ENCODE data around the gene RXRA.

Gene RXRA

DNA sequence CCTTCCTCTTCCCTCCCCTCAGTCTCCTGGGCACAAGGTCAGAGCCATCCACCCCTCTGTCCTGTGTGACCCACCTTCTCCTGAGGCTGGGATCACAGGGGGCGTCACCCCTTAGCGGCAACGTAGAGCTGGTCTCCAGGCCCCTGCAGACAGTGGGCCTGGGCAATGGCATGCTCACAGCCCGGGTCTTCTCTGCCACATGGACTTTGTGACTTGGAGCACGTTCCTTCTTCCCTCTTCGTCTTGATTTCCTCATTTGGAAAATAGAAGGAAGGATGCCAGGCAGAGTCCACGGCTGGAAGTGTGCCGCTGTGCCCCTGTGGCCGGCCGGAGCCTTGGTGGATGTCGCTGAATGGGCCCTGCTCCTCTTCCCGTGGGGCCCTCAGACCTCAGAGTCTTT is 10.0 kb downstream of the RXRA start:
- in situ Hi-C loops (cut with MboI; ENCODE audit: low sequenced_read_pairs): no loop called here

DNA sequence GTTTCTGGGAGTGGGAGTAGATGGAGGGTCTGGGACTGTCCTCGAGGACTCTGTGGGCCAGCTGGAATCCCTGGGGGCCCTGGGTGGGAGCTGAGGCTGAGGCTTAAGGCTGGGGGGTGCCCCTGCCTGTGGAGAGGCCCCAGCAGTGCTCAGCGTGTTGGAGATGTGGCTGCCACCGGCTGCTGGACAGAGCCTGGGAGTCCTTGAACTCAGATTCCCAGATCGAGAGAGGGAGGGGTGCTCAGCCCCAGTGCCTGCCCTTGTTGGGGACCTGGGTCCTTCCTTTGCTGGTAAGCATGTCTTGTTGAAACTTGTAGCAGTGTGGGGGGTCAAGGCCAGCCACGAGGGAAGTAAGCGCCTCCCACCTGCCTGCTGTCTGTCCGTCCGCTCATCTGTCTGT is 10.7 kb downstream of the RXRA start:
- in situ Hi-C loops (cut with MboI; ENCODE audit: low sequenced_read_pairs): no loop called here

DNA sequence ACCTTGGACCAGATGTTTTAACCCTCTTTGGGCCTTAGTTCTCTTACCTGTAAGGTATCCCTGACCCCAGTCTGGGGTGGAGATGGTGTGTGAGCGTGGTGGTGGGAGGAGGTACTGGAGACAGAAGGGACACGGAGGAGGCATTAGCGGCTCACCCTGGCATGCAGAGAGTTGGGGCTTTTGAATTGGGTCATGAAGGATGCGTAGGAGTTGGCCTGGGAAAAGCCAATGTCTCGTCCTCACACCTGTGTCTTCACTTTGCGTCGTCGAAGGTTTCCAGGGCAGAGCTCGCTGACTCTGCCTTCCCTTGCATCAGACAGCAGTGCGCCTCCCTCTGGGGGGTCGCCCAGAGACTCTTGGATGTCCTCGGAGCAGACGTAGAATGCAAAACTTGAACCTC is 11.2 kb downstream of the RXRA start:
- in situ Hi-C loops (cut with MboI; ENCODE audit: low sequenced_read_pairs): no loop called here

DNA sequence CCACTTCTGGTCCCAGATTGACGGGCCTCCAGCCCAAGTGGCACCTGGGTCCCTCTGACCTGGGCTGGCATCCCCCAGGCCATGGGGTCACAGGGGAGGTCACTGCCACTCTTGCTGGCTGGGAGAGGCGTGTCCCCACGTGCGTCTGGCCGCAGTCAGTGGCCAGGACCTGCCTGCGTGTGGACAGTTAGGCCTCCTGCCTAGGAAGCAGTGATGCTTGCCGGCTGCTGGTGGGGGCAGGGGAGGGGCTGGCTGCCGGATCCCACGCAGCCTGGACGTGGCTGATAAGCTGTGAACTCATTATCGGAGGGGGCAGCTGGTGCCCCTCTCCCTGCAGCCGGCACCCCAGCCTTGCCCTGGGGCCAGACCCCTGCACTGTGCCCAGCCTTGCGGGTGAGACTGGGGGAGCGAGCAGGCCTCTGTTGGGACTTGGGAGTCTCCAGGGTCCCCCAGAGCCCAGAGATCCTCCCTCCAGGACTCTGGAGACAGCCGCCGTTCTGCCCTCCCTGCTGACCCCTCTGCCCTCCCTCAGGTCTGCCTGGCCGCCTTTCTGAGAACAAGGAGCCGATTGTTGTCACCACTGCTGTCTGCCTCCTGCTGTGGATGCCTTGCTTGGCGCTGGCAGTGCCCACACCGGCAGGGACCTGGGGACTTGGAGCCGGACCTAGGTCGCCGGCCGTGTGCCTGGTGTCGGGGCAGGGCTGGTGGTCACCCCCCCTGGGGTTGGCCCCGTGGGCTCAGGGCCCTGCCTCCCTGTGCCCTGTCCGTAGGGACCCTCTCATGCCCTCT is 12.3 kb downstream of the RXRA start:
- in situ Hi-C loops (cut with MboI; ENCODE audit: low sequenced_read_pairs): no loop called here

DNA sequence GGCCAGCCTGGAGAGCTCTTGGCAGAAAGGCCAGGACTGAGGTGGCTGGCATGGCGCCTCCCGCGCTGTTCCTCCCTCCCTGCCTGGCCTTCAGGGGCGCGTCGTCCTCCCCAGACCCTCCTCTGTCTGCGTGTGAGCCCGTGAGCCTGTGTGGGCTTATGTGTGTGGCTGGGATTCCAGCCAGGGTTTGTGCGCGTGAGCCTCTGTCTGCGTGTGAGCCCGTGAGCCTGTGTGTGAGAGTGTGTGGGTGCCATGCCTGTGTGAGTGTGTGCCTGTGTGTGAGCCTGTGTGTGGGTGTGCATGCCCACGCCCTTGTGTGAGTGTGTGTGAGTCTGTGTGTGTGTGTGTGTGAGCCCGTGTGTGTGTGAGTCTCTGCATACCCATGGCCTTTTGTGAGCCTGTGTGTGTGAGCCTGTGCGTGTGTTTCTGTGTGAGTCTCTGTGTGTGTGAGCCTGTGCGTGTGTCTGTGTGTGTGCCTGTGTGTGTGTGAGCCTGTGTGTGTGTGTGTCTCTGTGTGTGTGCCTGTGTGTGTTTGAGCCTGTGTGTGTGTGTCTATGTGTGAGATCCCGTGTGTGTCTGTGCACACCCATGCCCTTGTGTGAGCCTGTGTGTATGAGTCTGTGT is 13.0 kb downstream of the RXRA start:
- in situ Hi-C loops (cut with MboI; ENCODE audit: low sequenced_read_pairs): no loop called here

DNA sequence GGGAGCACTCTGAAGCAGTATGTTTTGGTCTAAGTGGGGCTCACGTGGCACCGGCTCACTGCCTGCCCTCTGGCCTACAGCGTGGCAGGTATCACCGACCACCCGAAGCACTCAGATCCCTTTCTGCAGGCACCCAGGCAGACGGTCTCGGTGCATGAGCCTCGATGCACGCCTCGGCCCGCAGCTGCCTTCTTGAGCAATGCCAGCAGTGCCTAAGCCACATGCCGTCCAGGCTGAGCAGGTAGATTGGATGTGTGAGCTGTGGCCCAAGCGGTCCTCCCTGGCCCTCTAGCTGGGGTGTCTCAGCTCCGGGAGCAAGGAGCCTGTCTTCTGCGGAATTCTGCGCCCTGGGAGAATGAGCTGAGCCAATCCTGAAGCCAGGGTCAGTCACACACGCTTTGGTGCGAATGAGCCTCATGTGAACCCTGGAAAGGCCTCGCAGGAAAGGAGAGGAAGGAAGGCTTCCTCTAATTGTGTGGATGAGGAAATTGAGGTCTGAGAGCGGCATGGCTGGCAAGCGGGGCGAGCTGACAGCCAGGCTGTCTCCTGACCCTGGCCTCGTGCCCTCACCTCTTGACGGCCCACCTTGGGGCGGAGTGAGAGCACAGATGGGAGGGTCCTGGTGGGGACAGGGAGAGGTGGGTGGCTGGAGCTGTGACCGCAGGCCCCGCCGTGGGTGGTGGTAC is 14.4 kb downstream of the RXRA start:
- in situ Hi-C loops (cut with MboI; ENCODE audit: low sequenced_read_pairs): no loop called here

DNA sequence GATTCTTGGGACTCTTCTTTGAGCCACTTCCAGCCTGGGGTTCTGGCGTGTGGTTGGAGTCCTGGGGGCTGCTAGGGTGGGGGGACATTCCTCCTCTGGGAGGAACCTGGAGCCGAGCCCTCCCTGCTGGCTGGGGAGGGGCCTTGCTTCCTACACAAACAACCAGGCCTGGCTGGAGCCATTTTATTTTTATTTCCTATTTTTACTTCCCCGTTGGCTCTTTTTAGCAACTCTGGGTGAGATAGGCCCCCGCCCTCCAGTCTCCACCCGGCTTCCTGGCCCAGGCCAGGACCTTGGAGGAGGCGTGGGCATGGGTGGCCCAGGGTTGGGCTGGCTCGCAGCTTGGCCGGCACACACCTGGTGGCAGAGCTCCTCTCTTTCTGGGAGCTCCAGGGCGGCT is 15.1 kb downstream of the RXRA start:
- in situ Hi-C loops (cut with MboI; ENCODE audit: low sequenced_read_pairs): no loop called here

DNA sequence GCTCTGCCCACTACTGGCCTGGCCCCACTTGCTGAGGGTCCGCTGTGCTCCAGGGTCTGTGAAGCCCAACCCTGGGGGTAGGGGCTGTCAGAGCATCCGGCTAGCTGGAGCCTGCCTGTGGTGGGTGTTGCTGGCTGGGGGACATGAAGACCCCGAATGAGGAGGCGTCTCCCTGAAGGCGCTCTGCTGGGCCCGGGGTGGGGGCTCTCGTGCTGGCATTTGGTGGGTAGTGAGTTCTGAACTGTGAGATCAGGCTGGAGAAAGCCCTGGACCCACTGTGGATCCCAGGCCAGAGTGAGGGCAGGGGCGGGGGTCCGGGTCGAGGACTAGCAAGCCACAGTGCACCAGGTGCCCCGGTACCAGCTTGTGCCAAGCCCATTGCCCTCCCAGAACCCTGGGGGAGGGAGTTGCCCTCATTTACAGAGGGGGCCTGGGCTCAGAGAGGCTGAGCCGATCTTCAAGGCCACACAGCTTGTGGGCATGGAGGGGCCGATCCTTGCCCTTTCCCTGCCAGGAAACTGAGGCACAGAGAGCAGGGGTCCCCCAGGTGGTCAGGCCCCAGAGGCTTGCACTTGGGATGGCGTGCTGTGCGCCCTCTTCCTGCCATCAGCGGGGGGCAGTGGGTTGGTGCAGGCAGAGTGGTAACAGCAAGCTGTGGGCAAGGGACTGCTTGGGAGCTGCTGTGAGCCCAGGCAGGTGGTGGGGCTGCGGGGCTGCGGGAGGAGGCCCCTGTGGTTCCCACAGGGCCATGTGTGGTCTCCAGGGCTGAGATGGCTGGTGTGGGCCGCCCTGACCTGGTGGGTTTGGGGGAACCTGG is 15.9 kb downstream of the RXRA start:
- in situ Hi-C loops (cut with MboI; ENCODE audit: low sequenced_read_pairs): no loop called here

DNA sequence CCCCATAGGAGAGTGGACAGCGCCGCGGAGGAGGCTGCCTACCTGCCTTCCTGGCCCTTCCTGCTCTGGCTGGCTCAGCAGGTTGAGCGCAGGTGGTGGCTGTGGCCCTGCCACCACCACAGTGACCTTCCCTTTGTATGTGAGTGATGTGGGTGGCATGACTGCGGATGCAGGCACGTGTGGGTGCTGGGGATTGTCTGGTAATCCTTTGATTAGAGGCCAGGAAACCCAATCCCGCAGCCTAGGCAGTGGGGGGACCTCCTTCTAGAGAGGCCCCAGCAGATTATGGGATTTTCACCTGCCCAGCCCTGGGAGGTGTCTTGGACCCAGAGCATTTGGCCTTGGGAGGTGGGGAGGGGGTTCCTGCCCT is 16.5 kb downstream of the RXRA start:
- in situ Hi-C loops (cut with MboI; ENCODE audit: low sequenced_read_pairs): no loop called here

DNA sequence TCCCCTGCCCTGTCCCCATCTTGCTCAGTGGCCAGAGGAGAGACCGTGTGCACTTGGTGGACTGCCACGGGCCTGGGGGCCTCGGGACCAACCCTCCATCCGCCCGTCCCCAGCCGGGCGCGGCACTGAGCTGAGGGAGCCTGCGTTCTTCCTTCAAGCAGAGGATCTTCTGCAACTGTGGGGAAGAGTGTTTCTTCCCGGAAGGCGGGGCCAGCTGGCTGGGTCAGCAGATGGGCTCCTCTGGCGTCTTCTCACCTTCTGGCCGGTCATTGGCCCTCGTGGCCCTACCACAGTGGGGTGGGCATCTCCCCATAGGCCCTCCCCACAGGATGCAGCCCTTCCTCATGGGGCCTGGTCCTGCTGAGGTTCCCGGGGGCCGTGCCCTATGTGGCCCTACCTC is 17.4 kb downstream of the RXRA start:
- in situ Hi-C loops (cut with MboI; ENCODE audit: low sequenced_read_pairs): no loop called here

DNA sequence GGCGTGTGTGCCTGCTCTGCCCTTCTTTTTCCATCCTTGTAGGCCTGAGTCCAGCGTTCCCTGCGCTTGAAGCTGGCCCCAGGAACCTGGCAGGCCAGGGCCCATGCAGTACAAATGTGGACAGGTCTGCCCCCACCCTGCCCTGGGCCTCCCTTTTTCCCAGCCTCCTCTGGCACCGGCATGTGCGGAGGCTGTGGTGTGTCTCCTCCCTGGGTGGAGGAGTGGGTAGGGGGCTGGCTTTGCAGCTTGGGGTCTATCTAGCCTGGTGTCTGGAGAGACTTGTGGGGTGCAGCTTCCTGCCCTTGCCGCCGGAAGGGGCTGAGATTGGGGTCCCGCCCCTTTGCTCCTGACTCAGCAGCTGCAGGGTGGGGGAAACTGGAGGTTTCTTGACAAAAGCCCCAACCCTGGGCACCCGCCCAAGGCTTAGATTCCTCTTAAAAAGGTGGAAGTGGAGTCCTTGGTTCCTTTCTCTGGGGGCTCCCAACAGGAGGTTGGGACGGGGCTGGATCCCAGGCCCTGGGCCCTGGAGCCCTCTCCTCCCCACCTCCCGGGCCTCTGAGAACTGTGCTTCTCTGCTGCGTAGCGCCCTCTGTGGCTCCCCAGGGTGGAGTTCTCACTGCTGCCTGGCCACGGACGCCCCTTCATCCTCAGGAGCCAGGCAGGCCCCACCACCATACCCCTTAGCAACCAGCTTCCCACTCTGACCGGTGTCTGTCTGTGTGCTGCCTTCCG is 18.0 kb downstream of the RXRA start:
- in situ Hi-C loops (cut with MboI; ENCODE audit: low sequenced_read_pairs): no loop called here

DNA sequence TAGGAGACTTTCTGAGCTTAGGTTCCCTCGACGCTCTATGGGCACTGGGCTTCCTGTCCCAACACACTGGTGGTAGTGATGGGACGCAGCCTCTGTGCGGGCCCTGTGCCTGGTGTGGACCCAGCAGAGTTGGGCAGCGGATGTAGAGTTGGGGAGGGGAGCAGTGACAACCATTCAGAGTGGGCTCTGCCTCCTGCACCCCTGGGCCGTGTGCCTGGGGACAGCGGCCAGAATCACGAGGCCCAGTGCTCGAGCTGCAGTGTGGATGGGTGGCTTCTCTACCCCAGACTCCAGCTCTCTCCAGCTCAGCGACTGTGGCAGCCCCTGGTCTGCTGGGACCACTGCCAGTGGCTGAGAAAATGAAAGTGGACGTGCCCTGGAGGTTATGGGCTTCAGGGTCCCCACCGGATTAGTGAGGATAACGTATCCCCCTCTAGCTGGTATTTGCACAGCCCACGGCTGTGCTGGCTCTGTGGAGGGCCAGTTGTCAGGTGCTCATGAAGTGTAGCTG is 18.6 kb downstream of the RXRA start:
- in situ Hi-C loops (cut with MboI; ENCODE audit: low sequenced_read_pairs): no loop called here

DNA sequence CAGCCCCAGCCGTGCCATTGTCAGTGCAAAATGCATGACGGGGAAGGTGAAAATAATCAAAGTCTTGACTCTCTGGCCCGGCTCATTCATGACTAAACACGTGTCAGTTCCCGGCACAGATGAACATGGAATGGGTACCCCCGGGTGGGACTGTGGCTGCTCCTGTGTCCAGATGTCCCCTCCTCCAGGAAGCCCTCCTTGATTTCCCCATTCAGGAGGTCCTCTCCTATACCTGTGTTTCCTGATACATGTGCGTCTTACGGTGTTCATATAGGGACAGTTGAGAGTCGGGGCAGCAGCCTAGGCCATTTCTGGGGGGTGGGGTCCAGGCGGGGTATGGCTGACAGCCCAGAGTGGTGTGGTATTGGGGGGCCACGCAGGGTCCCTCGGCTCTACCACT is 19.5 kb downstream of the RXRA start:
- in situ Hi-C loops (cut with MboI; ENCODE audit: low sequenced_read_pairs): no loop called here

DNA sequence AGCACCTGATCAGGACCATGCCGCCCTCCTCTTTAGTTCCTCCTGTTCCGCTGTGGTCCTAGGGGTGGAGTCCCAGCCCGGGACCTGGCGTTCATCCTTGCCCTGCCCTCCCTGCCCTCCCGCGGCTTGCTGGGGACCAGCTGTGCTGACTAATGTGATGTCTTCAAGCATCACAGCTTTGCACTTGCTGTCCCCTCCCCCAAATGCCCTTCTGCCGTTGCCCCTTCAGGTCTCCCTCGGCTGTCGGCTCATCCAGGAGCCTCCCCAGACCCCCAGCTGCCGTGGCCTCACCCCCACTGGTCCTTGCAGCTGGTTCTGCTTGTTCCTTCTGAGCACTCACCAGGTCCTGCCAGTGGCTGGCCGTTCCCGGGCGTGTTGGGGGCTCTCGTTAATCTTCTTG is 19.9 kb downstream of the RXRA start:
- in situ Hi-C loops (cut with MboI; ENCODE audit: low sequenced_read_pairs): no loop called here

DNA sequence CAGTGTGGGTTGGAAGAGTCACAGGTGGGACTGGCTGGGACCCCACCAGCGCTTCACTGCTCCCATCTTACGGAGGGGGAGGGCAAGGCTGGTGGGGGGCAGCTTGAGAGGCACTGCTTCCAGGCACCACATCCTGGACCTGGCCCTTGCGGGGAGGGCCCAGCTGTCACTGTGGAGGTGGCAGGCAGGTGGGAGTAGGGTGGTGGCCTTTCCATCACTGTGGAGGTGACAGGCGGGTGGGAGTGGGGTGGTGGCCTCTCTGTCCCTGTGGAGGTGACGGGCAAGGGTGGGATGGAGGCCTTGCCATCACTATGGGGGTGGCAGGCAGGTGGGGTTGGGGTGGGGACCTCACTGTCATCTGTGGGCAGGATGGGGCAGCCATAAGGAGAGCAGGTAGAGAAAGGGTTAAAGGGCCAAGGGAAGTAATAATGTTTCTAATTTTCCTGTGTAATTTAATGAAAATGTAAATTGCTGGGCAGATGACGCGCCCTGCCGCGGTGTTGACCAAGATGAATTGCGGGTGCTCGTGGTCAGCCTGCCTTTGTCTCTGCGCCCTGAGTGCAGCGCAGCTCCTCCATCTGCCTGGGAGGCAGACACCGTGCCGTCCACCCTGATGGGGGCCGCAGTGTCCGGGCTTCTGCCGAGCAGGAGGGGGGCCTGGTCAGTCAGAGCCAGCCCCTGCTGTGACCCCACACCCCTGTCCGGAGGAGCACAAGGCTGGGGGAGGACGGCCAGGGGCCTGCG is 20.8 kb downstream of the RXRA start:
- in situ Hi-C loops (cut with MboI; ENCODE audit: low sequenced_read_pairs): no loop called here

DNA sequence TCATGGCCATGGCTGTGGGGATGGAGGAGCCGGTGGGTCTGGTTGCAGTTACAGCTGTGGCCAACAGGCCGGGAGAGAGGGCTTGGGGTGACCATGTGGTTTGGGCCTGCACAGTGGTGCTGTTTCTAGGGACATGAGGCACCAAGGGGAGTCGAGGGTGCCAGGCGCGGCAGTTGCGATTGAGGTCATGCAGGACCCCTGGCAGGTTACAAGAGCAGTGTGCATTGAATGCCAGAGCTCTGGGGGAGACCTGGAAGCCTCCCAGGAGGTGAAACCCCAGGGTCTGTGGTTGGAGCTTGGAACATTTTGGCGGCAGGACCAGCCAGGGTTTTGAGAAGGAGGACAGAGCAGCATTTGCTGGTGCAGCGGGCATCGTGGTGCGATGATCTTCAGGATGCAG is 21.7 kb downstream of the RXRA start:
- in situ Hi-C loops (cut with MboI; ENCODE audit: low sequenced_read_pairs): no loop called here

DNA sequence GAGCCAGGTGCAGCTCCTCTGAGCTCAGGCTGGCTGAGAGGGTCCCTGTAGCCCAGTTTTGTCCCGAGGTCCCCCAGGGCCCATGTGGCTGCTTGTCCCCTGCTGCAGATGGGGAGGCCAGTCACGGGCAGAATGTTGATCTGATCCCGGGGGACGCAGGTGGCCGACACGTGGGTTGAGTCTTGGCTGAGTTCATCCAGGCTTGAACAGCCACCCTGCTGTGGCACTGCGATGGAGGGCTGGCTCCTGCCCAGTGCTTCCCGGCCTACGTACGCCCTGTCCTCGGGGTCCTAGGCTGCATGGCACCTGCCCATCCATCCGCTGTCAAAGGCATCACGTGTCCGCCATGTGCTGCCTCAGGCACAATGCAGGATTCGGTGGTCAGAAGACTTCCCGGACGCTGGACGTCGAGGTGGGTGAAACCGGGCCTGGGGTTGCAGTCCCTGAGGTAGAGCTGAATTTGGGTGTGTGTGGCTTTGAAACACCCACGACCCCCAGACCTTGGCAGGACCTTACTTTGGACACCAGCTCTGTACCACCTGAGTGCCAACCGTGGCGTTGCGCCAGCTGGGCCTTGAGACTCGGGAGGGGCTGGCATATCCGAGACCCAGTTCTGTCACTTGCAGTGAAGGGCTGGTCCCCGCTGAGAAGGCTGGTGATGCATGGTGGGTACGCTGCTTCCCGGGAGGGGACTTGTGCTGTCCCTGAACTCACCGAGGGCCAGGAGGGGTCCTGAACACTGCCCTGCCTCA is 22.3 kb downstream of the RXRA start:
- in situ Hi-C loops (cut with MboI; ENCODE audit: low sequenced_read_pairs): no loop called here

DNA sequence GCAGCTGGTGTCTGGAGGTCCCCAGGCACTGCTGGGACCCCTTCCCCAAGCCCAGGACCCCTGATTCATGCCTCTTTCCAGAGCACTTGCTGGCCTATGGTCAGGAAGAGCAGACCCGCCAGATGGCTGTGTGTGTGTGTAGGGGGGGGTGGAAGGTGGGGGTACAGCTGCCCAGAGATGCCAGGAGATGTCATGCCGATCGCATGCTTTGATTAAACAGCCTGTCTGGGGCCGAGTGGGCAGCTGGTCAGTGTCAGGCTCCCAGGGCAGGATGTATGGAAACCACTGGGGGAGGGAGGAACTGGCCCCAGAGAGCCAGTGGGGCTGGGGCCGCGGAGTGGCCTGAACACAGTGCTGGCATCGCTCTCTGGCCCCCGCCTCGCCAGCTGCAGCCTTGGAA is 23.7 kb downstream of the RXRA start:
- in situ Hi-C loops (cut with MboI; ENCODE audit: low sequenced_read_pairs): no loop called here

DNA sequence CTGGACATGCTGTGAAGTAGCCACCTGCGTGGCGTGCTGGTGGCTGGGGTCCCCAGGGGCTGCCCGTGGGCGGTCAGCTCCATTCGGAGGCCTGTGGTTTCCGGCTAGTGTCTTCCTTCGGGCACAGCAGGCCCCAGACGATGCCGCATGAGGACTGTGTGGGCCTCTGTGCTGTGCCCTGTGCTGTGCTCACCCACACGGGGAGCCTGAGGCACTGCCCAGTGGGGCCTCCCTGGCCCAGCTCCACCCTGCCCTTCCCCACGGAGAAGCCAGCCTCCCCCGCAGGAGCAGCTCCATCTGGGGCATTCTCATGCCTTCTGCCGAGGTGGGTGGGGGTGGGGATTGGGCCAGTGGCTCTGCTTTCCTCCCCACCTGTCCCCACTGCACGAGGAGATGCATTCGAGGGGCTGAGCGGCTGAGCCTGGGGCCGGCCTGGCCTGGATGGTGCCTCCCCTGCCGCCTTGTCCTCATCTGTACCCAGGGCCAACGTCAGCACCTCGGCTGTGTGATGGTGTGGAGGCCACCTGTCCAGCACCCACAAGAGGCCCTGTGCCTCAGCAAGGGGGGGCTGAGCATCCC is 24.2 kb downstream of the RXRA start:
- in situ Hi-C loops (cut with MboI; ENCODE audit: low sequenced_read_pairs): no loop called here
